DMS79 treated with DMSO at 0.1 percent for 48 hours (cell line): ENCODE results near the gene ADGRA1.

ENCODE experiments used
- DNase-seq: peaks from one replicate; lab custom pipeline; 2025; lab: John Stamatoyannopoulos, UW

The ADGRA1 gene

DNA sequence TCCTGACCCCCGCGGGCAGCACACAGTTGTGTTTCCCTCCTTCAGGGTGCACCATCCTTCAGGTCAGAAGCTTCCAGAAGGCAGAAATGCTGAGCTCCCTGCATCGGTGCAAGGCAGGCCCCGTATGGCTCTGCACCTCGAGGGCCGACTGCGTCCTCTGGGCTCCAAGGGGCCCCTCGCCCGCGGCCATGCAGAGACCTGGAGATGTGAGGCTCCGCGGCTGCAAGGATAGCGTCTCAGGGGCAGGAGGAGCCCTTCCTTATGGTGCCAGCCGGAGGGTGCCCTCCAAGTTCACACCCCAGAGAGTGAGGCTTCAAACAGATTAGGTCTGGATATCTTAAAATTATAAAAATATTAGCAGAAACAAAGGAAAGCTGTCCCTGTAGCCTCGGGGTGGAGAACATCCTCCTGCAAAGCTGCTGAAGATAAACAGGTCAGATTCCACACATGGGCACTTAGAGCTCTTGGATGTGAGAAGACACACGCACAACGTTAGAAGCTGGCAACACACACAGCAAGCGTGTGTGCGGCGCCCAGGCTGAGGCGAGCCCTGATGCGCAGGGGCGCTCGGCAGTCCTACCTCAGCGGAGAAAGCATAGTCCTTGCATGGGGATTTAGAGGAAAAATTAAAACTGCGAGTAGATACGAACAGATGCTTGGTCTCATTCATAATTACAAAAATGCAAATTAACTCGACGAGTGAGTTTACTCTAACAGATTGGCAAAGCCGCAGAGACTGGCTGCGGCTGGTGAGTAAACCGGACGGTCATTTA is 92.7 kb downstream of the ADGRA1 start:
- DNase-seq, result no peak

DNA sequence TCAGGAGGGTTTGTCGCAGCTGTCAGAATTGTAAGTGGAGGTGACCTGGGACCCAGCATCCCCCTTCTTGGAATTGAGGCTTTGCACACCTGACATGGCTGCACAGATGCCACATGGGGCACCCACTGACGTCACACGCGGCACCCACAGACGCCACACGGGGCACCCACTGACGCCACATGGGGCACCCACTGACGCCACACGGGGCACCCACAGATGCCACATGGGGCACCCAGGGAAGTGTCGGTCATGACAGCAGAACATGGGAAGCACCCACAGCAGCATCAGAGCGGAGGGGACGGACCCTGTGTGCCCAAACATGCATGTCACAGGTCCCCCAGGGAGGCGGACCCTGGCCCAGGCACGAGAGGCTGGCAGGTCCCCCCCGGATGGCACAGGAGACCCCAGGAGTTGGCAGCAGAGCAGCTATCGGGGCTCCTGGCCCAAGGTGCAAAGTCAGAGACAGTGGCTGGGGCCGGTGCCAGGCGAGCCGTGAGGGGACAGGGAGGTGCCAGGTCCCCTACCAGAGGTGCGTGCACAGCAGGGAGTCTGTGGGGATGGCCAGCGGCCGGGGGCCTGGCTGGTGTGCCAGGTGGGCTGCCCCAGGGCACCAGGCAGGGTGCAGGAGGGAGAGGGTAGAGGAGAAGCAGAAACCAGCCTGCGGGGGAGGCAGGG is 93.4 kb downstream of the ADGRA1 start:
- no peak for DNase-seq
